GM23338 (cell line): ENCODE measurements around the gene CBFA2T2. TPM values are rescaled to one million over a fixed set of nuclear protein-coding genes. Genes with fewer than 3 reads are reported as not detected.

Source experiments
- ATAC-seq: fragments of 200-7000 bp; cut with Tn5 transposase; 3 replicates; pipeline ENCODE4 v1.9.1; 2020
- DNase-seq: peaks from one replicate; pipeline ENCODE4 v3.0.0-alpha.2; 2015; ENCODE audit warnings: low spot score
- H2AFZ ChIP-seq: fragments of 200-600 bp; sonication (generic); 2 replicates; pipeline ENCODE4 v1.8.0; 2016; ENCODE audit warnings: antibody characterized with exemption, mild to moderate bottlenecking, moderate library complexity
- H3F3A ChIP-seq: fragments of 200-600 bp; sonication (generic); replicated peaks from 2 replicates; pipeline ENCODE4 v1.8.0; 2017; ENCODE audit warnings: antibody characterized with exemption, mixed run types, low read depth
- H3K27ac ChIP-seq: fragments of 200-600 bp; sonication (generic); 2 replicates; pipeline ENCODE4 v1.6.1; 2016; ENCODE audit warnings: low read depth
- H3K27me3 ChIP-seq: fragments of 200-600 bp; sonication (generic); 2 replicates; pipeline ENCODE4 v1.8.0; 2016; ENCODE audit warnings: mild to moderate bottlenecking, mixed run types, moderate library complexity; ENCODE audit not compliant: insufficient read depth
- H3K36me3 ChIP-seq: fragments of 200-600 bp; sonication (generic); 2 replicates; pipeline ENCODE4 v1.8.0; 2016; ENCODE audit warnings: mild to moderate bottlenecking; ENCODE audit not compliant: insufficient read depth
- H3K4me1 ChIP-seq: fragments of 200-600 bp; sonication (generic); 2 replicates; pipeline ENCODE4 v1.8.0; 2016; ENCODE audit warnings: mild to moderate bottlenecking, moderate library complexity; ENCODE audit not compliant: insufficient read depth
- H3K4me2 ChIP-seq: fragments of 200-600 bp; sonication (generic); 2 replicates; pipeline ENCODE4 v1.7.1; 2017; ENCODE audit warnings: mixed run types
- H3K4me3 ChIP-seq: fragments of 200-600 bp; sonication (generic); 2 replicates; pipeline ENCODE4 v1.6.1; 2016; ENCODE audit warnings: mixed run types
- H3K79me2 ChIP-seq: fragments of 200-600 bp; sonication (generic); replicated peaks from 2 replicates; pipeline ENCODE4 v1.8.0; 2017; ENCODE audit warnings: mild to moderate bottlenecking; ENCODE audit not compliant: insufficient read depth
- H3K9me2 ChIP-seq: fragments of 200-600 bp; sonication (generic); 2 replicates; pipeline ENCODE4 v1.8.0; 2017; ENCODE audit not compliant: insufficient read depth
- H4K20me1 ChIP-seq: fragments of 200-600 bp; sonication (generic); replicated peaks from 2 replicates; pipeline ENCODE4 v1.8.0; 2017; ENCODE audit warnings: mild to moderate bottlenecking; ENCODE audit not compliant: insufficient read depth
- H3K27ac Mint-ChIP-seq: 2 replicates; pipeline ENCODE4 v1.8.0; 2020; ENCODE audit warnings: inconsistent platforms, mild to moderate bottlenecking, moderate library complexity, mixed read lengths
- H3K27me3 Mint-ChIP-seq: 3 replicates; pipeline ENCODE4 v1.8.0; 2022; ENCODE audit warnings: low read depth, mild to moderate bottlenecking, moderate library complexity, mixed read lengths, inconsistent platforms; ENCODE audit not compliant: insufficient read depth, poor library complexity
- H3K36me3 Mint-ChIP-seq: 3 replicates; pipeline ENCODE4 v1.8.0; 2021; ENCODE audit warnings: low read depth, mild to moderate bottlenecking, inconsistent platforms, moderate library complexity, mixed read lengths
- H3K4me1 Mint-ChIP-seq: 3 replicates; pipeline ENCODE4 v1.8.0; 2020; ENCODE audit warnings: mild to moderate bottlenecking, inconsistent platforms, mixed read lengths
- H3K4me3 Mint-ChIP-seq: 3 replicates; pipeline ENCODE4 v1.8.0; 2021; ENCODE audit warnings: moderate library complexity, mild to moderate bottlenecking, inconsistent platforms, mixed read lengths
- H3K9me3 Mint-ChIP-seq: 3 replicates; pipeline ENCODE4 v1.8.0; 2020; ENCODE audit warnings: moderate library complexity, mild to moderate bottlenecking, inconsistent platforms, mixed read lengths
- CREB1 ChIP-seq: fragments of 250-450 bp; sonication (Bioruptor Pico); IDR thresholded peaks from 2 replicates; pipeline ENCODE4 v1.5.0; 2020; ENCODE audit warnings: low read depth, mild to moderate bottlenecking, moderate library complexity
- EZH2 ChIP-seq: fragments of 200-600 bp; sonication (generic); IDR thresholded peaks from one replicate; pipeline ENCODE4 v1.8.0; 2017; ENCODE audit warnings: antibody characterized with exemption, mild to moderate bottlenecking, low read depth; ENCODE audit not compliant: unreplicated experiment
- EZH2phosphoT487 ChIP-seq: fragments of 200-600 bp; sonication (generic); IDR thresholded peaks from one replicate; pipeline ENCODE4 v1.8.1; 2018; ENCODE audit warnings: antibody characterized with exemption; ENCODE audit not compliant: unreplicated experiment
- POLR2AphosphoS5 ChIP-seq: IDR thresholded peaks from 2 replicates; pipeline ENCODE4 v1.6.1; 2016; ENCODE audit warnings: antibody characterized with exemption, low read depth
- STAT1 ChIP-seq: IDR thresholded peaks from one replicate; pipeline ENCODE4 v1.6.1; 2016; ENCODE audit warnings: antibody characterized with exemption; ENCODE audit not compliant: unreplicated experiment
- ZNF114 ChIP-seq: fragments of 250-450 bp; sonication (Bioruptor Pico); IDR thresholded peaks from 2 replicates; pipeline ENCODE4 v1.5.0; 2020; ENCODE audit warnings: mild to moderate bottlenecking, moderate library complexity
- ZNF331 ChIP-seq: fragments of 250-450 bp; sonication (Bioruptor Pico); IDR thresholded peaks from 2 replicates; pipeline ENCODE4 v1.5.0; 2020; ENCODE audit warnings: low read depth, mild to moderate bottlenecking, moderate library complexity
- polyA plus RNA-seq: library from polyadenylated mRNA; unstranded; fragments of >200 nt; fragmentation: Nextera tagmentation; extraction: Ambion mirVana; gene quantifications from 2 replicates; pipeline ENCODE4 v1.2.1, GENCODE V29; 2016
- total RNA-seq: library from RNA; depleted of rRNA; stranded (reverse); fragments of >200 nt; shearing (Covaris generic); gene quantifications from 2 replicates; pipeline ENCODE4 v1.2.3, GENCODE V29; 2014
- TF ChIP-seq, protein P1 (sequence below): fragments of 250-450 bp; sonication (Bioruptor Pico); IDR thresholded peaks from 2 replicates; pipeline ENCODE4 v1.5.0; 2020; ENCODE audit warnings: mild to moderate bottlenecking, moderate library complexity
- TF ChIP-seq, protein P2 (sequence below): IDR thresholded peaks from one replicate; pipeline ENCODE4 v1.6.1; 2018; ENCODE audit warnings: antibody characterized with exemption; ENCODE audit not compliant: unreplicated experiment

Gene CBFA2T2
- total and polyA plus RNA-seq, 2 experiments from 2014 or later: 12.7 to 15.8 TPM

DNA sequence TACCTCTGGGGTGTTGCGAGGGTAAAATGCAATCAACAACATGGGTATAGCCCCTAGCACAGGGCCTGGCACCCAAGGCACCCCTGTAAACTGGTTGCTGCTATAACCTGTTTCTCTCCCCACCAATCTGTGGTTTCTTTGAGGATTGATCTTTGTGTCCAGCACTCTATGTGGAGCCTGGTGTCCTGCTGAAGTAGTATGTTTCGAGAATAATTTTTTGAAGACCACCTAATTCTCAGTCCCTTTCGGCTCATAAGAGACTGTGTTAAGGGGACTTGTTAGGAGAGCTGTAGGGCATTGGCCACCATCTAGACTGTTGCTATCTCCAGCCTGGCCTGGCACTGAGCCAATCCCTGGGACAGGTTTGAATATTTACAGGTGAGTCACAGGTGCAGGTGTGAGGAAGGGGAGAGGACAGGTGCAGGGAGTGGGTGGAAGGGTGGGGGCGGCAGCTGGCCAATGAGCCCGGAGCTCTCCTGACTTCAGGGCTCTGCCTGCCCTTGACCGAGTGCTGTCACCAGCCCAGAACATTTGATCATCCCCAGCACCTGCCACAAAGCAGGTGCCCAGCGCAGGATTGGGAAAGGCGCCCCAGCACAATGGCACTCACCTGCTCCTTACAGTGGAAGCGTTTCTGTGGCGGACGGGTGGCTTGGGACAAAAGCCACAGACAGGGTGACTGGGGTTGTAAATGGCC lies 164.2 kb downstream of the CBFA2T2 start:
- H3K4me1 Mint-ChIP-seq: peaks cover 19% of the 10 kb centered on the region; the same call in 2 of the 3 replicates

DNA sequence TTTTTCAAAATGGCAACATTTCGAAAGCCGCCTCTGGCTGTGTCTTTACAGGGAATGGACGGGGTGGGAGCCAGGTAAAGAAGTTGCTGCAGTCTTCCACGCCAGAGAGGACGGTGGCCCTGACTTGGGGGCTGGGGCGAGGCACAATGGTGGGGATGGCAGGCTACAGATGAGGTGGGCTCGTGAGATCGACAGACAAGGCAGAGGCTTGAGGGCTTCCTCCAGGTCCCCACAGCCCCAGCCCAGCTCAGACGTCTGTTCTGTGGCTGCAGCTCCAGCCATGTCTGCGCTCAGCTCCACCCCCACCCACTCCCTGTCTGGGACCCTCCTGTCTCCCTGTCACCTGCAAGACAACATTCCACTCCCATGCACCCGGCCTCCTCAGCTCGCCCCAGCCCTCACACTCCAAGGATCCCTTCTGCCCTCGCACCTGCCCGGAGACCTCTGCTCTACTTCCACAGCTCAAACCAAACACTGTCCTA lies 164.8 kb downstream of the CBFA2T2 start:
- no peak overlapping the region for H2AFZ ChIP-seq
- no peak overlapping the region for H3K27ac ChIP-seq
- no peaks in the 10 kb centered on the region; the same call in 2 of the 3 replicates for H3K9me3 Mint-ChIP-seq
- peak overlapping the region; percentile 78 for H3K27ac Mint-ChIP-seq
- H3K4me3 ChIP-seq: no peak overlapping the region
- DNase-seq (no peak), ATAC-seq (no peak)
- no peaks in the 10 kb centered on the region for H3F3A ChIP-seq
- H4K20me1 ChIP-seq: no peaks in the 10 kb centered on the region
- H3K9me2 ChIP-seq: no peaks in the 10 kb centered on the region
- H3K4me1 Mint-ChIP-seq: peaks cover 16% of the 10 kb centered on the region; the same call in 2 of the 3 replicates
- no peaks in the 10 kb centered on the region; the same call in 1 of the 2 replicates for H3K4me1 ChIP-seq
- H3K36me3 ChIP-seq: no peaks in the 10 kb centered on the region
- no peaks in the 10 kb centered on the region for H3K27me3 ChIP-seq
- H3K79me2 ChIP-seq: no peaks in the 10 kb centered on the region
- H3K4me3 Mint-ChIP-seq: no peak overlapping the region
- no peak overlapping the region for H3K4me2 ChIP-seq
- H3K27me3 Mint-ChIP-seq: peaks cover 7% of the 10 kb centered on the region
- H3K36me3 Mint-ChIP-seq: no peaks in the 10 kb centered on the region; the same call in 2 of the 3 replicates
- TF ChIP-seq, protein P1, sequence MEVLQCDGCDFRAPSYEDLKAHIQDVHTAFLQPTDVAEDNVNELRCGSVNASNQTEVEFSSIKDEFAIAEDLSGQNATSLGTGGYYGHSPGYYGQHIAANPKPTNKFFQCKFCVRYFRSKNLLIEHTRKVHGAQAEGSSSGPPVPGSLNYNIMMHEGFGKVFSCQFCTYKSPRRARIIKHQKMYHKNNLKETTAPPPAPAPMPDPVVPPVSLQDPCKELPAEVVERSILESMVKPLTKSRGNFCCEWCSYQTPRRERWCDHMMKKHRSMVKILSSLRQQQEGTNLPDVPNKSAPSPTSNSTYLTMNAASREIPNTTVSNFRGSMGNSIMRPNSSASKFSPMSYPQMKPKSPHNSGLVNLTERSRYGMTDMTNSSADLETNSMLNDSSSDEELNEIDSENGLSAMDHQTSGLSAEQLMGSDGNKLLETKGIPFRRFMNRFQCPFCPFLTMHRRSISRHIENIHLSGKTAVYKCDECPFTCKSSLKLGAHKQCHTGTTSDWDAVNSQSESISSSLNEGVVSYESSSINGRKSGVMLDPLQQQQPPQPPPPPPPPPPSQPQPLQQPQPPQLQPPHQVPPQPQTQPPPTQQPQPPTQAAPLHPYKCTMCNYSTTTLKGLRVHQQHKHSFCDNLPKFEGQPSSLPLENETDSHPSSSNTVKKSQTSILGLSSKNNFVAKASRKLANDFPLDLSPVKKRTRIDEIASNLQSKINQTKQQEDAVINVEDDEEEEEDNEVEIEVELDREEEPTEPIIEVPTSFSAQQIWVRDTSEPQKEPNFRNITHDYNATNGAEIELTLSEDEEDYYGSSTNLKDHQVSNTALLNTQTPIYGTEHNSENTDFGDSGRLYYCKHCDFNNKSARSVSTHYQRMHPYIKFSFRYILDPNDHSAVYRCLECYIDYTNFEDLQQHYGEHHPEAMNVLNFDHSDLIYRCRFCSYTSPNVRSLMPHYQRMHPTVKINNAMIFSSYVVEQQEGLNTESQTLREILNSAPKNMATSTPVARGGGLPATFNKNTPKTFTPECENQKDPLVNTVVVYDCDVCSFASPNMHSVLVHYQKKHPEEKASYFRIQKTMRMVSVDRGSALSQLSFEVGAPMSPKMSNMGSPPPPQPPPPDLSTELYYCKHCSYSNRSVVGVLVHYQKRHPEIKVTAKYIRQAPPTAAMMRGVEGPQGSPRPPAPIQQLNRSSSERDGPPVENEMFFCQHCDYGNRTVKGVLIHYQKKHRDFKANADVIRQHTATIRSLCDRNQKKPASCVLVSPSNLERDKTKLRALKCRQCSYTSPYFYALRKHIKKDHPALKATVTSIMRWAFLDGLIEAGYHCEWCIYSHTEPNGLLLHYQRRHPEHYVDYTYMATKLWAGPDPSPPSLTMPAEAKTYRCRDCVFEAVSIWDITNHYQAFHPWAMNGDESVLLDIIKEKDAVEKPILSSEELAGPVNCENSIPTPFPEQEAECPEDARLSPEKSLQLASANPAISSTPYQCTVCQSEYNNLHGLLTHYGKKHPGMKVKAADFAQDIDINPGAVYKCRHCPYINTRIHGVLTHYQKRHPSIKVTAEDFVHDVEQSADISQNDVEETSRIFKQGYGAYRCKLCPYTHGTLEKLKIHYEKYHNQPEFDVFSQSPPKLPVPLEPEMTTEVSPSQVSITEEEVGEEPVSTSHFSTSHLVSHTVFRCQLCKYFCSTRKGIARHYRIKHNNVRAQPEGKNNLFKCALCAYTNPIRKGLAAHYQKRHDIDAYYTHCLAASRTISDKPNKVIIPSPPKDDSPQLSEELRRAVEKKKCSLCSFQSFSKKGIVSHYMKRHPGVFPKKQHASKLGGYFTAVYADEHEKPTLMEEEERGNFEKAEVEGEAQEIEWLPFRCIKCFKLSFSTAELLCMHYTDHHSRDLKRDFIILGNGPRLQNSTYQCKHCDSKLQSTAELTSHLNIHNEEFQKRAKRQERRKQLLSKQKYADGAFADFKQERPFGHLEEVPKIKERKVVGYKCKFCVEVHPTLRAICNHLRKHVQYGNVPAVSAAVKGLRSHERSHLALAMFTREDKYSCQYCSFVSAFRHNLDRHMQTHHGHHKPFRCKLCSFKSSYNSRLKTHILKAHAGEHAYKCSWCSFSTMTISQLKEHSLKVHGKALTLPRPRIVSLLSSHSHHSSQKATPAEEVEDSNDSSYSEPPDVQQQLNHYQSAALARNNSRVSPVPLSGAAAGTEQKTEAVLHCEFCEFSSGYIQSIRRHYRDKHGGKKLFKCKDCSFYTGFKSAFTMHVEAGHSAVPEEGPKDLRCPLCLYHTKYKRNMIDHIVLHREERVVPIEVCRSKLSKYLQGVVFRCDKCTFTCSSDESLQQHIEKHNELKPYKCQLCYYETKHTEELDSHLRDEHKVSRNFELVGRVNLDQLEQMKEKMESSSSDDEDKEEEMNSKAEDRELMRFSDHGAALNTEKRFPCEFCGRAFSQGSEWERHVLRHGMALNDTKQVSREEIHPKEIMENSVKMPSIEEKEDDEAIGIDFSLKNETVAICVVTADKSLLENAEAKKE (CRISPR knock-in tag): no peak
- TF ChIP-seq ZNF331 (CRISPR knock-in tag) (no peak), STAT1 (no peak)

More for the DNA sequence above, 164.2 kb downstream of the CBFA2T2 start:
- Mint-ChIP-seq H3K27ac (0 out of 2 replicates have a peak overlapping the region, but pooled peaks have one; percentile 78), H3K9me3 (no peaks in the 10 kb centered on the region; the same call in 2 of the 3 replicates), H3K36me3 (no peaks in the 10 kb centered on the region; the same call in 2 of the 3 replicates), H3K4me3 (no peak overlapping the region), H3K27me3 (peaks cover 7% of the 10 kb centered on the region)
- no peaks in the 10 kb centered on the region for H4K20me1 ChIP-seq
- ATAC-seq (peak; percentile 26), DNase-seq (peak; percentile 20)
- H3K79me2 ChIP-seq: no peaks in the 10 kb centered on the region
- H3K4me1 ChIP-seq: no peaks in the 10 kb centered on the region; the same call in 1 of the 2 replicates
- H3K27me3 ChIP-seq: no peaks in the 10 kb centered on the region
- no peak overlapping the region for H3K4me2 ChIP-seq
- no peak overlapping the region; the same call in 1 of the 2 replicates for H3K27ac ChIP-seq
- no peaks in the 10 kb centered on the region for H3K9me2 ChIP-seq
- no peaks in the 10 kb centered on the region for H3F3A ChIP-seq
- TF ChIP-seq POLR2AphosphoS5 (no peak), ZNF114 (CRISPR knock-in tag) (no peak), EZH2 (no peak), CREB1 (CRISPR knock-in tag) (no peak), EZH2phosphoT487 (no peak), STAT1 (no peak), ZNF331 (CRISPR knock-in tag) (no peak)
- TF ChIP-seq, protein P2, sequence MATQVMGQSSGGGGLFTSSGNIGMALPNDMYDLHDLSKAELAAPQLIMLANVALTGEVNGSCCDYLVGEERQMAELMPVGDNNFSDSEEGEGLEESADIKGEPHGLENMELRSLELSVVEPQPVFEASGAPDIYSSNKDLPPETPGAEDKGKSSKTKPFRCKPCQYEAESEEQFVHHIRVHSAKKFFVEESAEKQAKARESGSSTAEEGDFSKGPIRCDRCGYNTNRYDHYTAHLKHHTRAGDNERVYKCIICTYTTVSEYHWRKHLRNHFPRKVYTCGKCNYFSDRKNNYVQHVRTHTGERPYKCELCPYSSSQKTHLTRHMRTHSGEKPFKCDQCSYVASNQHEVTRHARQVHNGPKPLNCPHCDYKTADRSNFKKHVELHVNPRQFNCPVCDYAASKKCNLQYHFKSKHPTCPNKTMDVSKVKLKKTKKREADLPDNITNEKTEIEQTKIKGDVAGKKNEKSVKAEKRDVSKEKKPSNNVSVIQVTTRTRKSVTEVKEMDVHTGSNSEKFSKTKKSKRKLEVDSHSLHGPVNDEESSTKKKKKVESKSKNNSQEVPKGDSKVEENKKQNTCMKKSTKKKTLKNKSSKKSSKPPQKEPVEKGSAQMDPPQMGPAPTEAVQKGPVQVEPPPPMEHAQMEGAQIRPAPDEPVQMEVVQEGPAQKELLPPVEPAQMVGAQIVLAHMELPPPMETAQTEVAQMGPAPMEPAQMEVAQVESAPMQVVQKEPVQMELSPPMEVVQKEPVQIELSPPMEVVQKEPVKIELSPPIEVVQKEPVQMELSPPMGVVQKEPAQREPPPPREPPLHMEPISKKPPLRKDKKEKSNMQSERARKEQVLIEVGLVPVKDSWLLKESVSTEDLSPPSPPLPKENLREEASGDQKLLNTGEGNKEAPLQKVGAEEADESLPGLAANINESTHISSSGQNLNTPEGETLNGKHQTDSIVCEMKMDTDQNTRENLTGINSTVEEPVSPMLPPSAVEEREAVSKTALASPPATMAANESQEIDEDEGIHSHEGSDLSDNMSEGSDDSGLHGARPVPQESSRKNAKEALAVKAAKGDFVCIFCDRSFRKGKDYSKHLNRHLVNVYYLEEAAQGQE: no peak
- no peak overlapping the region for H3K4me3 ChIP-seq
- no peaks in the 10 kb centered on the region for H3K36me3 ChIP-seq
- H2AFZ ChIP-seq: no peak overlapping the region
